Uterus (tissue), 2 donors: ENCODE results near the gene FILIP1L.

ENCODE experiments used
- POLR2A ChIP-seq, 2 donors: fragments of 450-650 bp; IDR thresholded peaks; one replicate each; pipeline ENCODE4 v1.6.1; 2016; ENCODE audit warnings: antibody characterized with exemption in 2 of 2, mild to moderate bottlenecking in 1 of 2, moderate library complexity in 1 of 2
- TF ChIP-seq, protein P1 (sequence below), 4 experiments: fragments of 200-600 bp in 2 of 4; fragments of 450-650 bp in 2 of 4; sonication (generic) in 2 of 4; IDR thresholded peaks; one replicate each; pipeline ENCODE4 v1.5.1; 2016 to 2019; ENCODE audit warnings: antibody characterized with exemption in 4 of 4, mild to moderate bottlenecking in 2 of 4, moderate library complexity in 1 of 4

DNA sequence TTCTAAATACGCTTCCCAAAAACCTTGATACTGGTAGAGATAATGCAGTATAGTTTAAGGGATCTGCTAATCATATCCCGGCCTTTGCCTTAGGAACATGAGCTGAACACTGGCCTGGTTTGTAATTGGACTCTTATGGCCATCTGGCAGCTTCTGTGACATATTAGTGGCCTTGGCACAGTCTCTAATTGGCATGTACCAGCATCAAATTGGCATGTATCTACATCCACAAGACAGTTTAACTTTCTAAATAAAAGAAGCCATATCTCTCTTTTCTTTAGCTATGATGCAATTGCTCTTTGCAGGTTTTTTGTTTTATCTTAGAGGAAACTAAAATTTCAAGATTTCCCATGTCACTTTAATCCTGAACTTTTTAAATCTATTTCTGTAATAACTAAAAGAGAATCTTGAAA, 44.6 kb upstream of the FILIP1L start:
- TF ChIP-seq, protein P1, sequence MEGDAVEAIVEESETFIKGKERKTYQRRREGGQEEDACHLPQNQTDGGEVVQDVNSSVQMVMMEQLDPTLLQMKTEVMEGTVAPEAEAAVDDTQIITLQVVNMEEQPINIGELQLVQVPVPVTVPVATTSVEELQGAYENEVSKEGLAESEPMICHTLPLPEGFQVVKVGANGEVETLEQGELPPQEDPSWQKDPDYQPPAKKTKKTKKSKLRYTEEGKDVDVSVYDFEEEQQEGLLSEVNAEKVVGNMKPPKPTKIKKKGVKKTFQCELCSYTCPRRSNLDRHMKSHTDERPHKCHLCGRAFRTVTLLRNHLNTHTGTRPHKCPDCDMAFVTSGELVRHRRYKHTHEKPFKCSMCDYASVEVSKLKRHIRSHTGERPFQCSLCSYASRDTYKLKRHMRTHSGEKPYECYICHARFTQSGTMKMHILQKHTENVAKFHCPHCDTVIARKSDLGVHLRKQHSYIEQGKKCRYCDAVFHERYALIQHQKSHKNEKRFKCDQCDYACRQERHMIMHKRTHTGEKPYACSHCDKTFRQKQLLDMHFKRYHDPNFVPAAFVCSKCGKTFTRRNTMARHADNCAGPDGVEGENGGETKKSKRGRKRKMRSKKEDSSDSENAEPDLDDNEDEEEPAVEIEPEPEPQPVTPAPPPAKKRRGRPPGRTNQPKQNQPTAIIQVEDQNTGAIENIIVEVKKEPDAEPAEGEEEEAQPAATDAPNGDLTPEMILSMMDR (IDR thresholded peaks at IDR 0.05), result no peak
- TF ChIP-seq POLR2A (IDR thresholded peaks at IDR 0.05), result no peak
